Esophagus muscularis mucosa (tissue), 3 donors: ENCODE measurements around the gene CLK3.

Experiments used
- CTCF ChIP-seq, 3 experiments: fragments of 200-600 bp in 2 of 3; fragments of 450-650 bp in 1 of 3; sonication (generic) in 2 of 3; IDR thresholded peaks; one replicate each; pipeline ENCODE4 v1.5.1; 2017 to 2019; ENCODE audit warnings: antibody characterized with exemption in 3 of 3, mild to moderate bottlenecking in 2 of 3, moderate library complexity in 1 of 3
- EP300 ChIP-seq: sonication (generic); formaldehyde crosslinking; IDR thresholded peaks from one replicate; pipeline ENCODE4 v1.6.1; 2017; ENCODE audit warnings: antibody characterized with exemption

- TF ChIP-seq EP300 (no peak), CTCF (IDR thresholded peaks at IDR 0.05) (no peak)
These were observed 28.1 kb downstream of the CLK3 start for GRCh38 chr15:74643665-74644204.
